ENCODE measurements around the gene DCDC2C. TPM values are rescaled to one million over a fixed set of nuclear protein-coding genes. Genes with fewer than 3 reads are reported as not detected.

Gene DCDC2C
- total and polyA plus RNA-seq, 10 donors, result 0.03 to 0.22 TPM; not detected in 8

- WGBS, 5 donors, result 93 to 96% (median 94%) methylated on average over 15 of the region's 15 CpGs
- H3K36me3 ChIP-seq, result no peaks in the 10 kb centered on the region
- peaks cover 0 to 6% (median 0%) of the 10 kb centered on the region in 6 donors for H3K4me1 ChIP-seq
- no peaks in the 10 kb centered on the region for H3K27me3 ChIP-seq (replicated peaks in 1 of 7)
- peaks cover 0 to 7% (median 0%) of the 10 kb centered on the region in 8 donors for H3K9me3 ChIP-seq
- H3K4me3 ChIP-seq, result no peak overlapping the region
- no peak for DNase-seq
- TF ChIP-seq CTCF (IDR thresholded peaks at IDR 0.05 in 8 of 11, conservative IDR thresholded peaks at IDR 0.05 in 3 of 11), result no peak
- TF ChIP-seq POLR2A (IDR thresholded peaks at IDR 0.05), result no peak
- TF ChIP-seq POLR2AphosphoS5 (IDR thresholded peaks at IDR 0.05), result no peak
- intact Hi-C loops (cut with DNase I; ENCODE audit: low total_unique reads), result no loop called here
- no peak overlapping the region for H3K27ac ChIP-seq
These were observed 137.3 kb downstream of the DCDC2C start for GRCh38 chr2:3840611-3841155.

- DNase-seq, result no peak
- no peaks in the 10 kb centered on the region for H3K4me1 ChIP-seq
- intact Hi-C loops (cut with DNase I; ENCODE audit: low total_unique reads), result no loop called here
- H3K27me3 ChIP-seq (replicated peaks in 1 of 7), result no peaks in the 10 kb centered on the region
- TF ChIP-seq POLR2AphosphoS5 (IDR thresholded peaks at IDR 0.05), result no peak
- TF ChIP-seq POLR2A (IDR thresholded peaks at IDR 0.05), result no peak
- no peak for TF ChIP-seq CTCF (IDR thresholded peaks at IDR 0.05 in 8 of 11, conservative IDR thresholded peaks at IDR 0.05 in 3 of 11)
- H3K4me3 ChIP-seq, result no peak overlapping the region
- peaks cover 0 to 9% (median under 1%) of the 10 kb centered on the region in 8 donors for H3K9me3 ChIP-seq
- no peak overlapping the region for H3K27ac ChIP-seq
- H3K36me3 ChIP-seq, result no peaks in the 10 kb centered on the region
- 55 to 74% (median 63%) methylated on average over 9 of the region's 9 CpGs for WGBS, 5 donors
These were observed 144.2 kb downstream of the DCDC2C start for GRCh38 chr2:3847397-3848052.

GRCh38 chr2:3848776-3849175 is 145.4 kb downstream of the DCDC2C start:
- no peaks in the 10 kb centered on the region for H3K27me3 ChIP-seq (replicated peaks in 1 of 7)
- no peaks in the 10 kb centered on the region for H3K36me3 ChIP-seq
- intact Hi-C loops (cut with DNase I; ENCODE audit: low total_unique reads), result no loop called here
- H3K4me1 ChIP-seq, result no peaks in the 10 kb centered on the region
- H3K9me3 ChIP-seq, result peaks cover 0 to 16% (median 12%) of the 10 kb centered on the region in 8 donors
- no peak for DNase-seq
- TF ChIP-seq CTCF (IDR thresholded peaks at IDR 0.05 in 8 of 11, conservative IDR thresholded peaks at IDR 0.05 in 3 of 11), result no peak
- TF ChIP-seq POLR2A (IDR thresholded peaks at IDR 0.05), result no peak
- TF ChIP-seq POLR2AphosphoS5 (IDR thresholded peaks at IDR 0.05), result no peak
- WGBS, 5 donors, result 75 to 87% (median 83%) methylated on average over 9 of the region's 9 CpGs
- H3K27ac ChIP-seq, result no peak overlapping the region
- no peak overlapping the region for H3K4me3 ChIP-seq

GRCh38 chr2:3849213-3849612 is 145.8 kb downstream of the DCDC2C start:
- intact Hi-C loops (cut with DNase I; ENCODE audit: low total_unique reads), result no loop called here

More at GRCh38 chr2:3849213-3849612, 145.8 kb downstream of the DCDC2C start:
- Histone ChIP-seq H3K27ac (no peak overlapping the region), H3K9me3 (peaks cover 0 to 20% (median 14%) of the 10 kb centered on the region in 8 donors), H3K27me3 (replicated peaks in 1 of 7) (no peaks in the 10 kb centered on the region), H3K36me3 (no peaks in the 10 kb centered on the region), H3K4me3 (no peak overlapping the region), H3K4me1 (no peaks in the 10 kb centered on the region)
- WGBS, 5 donors, result 77 to 80% (median 79%) methylated on average over 7 of the region's 7 CpGs
- DNase-seq, result no peak
- TF ChIP-seq POLR2A (IDR thresholded peaks at IDR 0.05) (no peak), CTCF (IDR thresholded peaks at IDR 0.05 in 8 of 11, conservative IDR thresholded peaks at IDR 0.05 in 3 of 11) (no peak), POLR2AphosphoS5 (IDR thresholded peaks at IDR 0.05) (no peak)

Data from spleen (tissue), 11 donors.